K562 (cell line): ENCODE data around the gene CRTAP. TPM values are rescaled to one million over a fixed set of nuclear protein-coding genes. Genes with fewer than 3 reads are reported as not detected.

Experiments
- ATAC-seq: fragments of 200-7000 bp; cut with Tn5 transposase; 3 replicates; pipeline ENCODE4 v1.9.1; 2020; ENCODE audit warnings: moderate library complexity
- Bru-seq: library from RNA; stranded (reverse); fragments of 400-500 nt; gene quantifications from one replicate; lab custom pipeline; 2021; lab: Mats Ljungman, UMichigan
- BruChase-seq, 2 experiments: library from RNA; stranded (reverse); fragments of 400-500 nt; gene quantifications; one replicate each; lab custom pipeline; 2021; lab: Mats Ljungman, UMichigan
- BruUV-seq: library from RNA; stranded (reverse); fragments of 400-500 nt; replicated peaks from 2 replicates; lab custom pipeline; 2021; lab: Mats Ljungman, UMichigan
- CTCF ChIA-PET: fragments of 300-600 bp; formaldehyde crosslinking; extraction: SDS; loops from one replicate; lab custom pipeline; 2021; ENCODE audit warnings: low intra/inter-chr PET ratio; lab: Yijun Ruan, JAX
- POLR2A ChIA-PET: fragments of 300-600, 350-650 bp; sonication (Branson Sonifier 250); formaldehyde crosslinking; extraction: SDS; loops from one replicate; lab custom pipeline; 2021; ENCODE audit warnings: antibody characterized with exemption, inconsistent platforms; lab: Yijun Ruan, JAX
- DNase-seq, 4 experiments: peaks; one replicate each; pipeline versions ENCODE4 v3.0.0 to v3.0.0-alpha.2; 2011 to 2018; ENCODE audit warnings: low spot score in 3 of 4, mixed read lengths in 3 of 4; ENCODE audit errors: extremely low read depth in 1 of 4
- FAIRE-seq: peaks from 2 replicates; lab custom pipeline; 2011; peaks lifted over from hg19 to GRCh38; lab: Jason Lieb, UNC
- H2AFZ ChIP-seq: 2 replicates; pipeline ENCODE4 v1.6.0; 2011; ENCODE audit warnings: low read depth, low read length, control low read depth, inconsistent platforms
- H3K27ac ChIP-seq: fragments of 200-600 bp; 3 replicates; pipeline ENCODE4 v1.8.0; 2011; ENCODE audit warnings: low read depth, mild to moderate bottlenecking, control low read depth, inconsistent platforms, low read length, moderate library complexity, mixed read lengths; ENCODE audit errors: extremely low read depth
- H3K27me3 ChIP-seq, 2 experiments: fragments of 300-600 bp in 1 of 2; 2 replicates in 1 of 2; 3 replicates in 1 of 2; pipeline versions ENCODE4 v1.6.0 to v1.8.0; 2011; ENCODE audit warnings: inconsistent platforms in 2 of 2, low read length in 2 of 2, mild to moderate bottlenecking in 1 of 2, mixed read lengths in 1 of 2, moderate library complexity in 1 of 2; ENCODE audit not compliant: control insufficient read depth in 2 of 2, insufficient read depth in 2 of 2
- H3K36me3 ChIP-seq: fragments of 300-600 bp; 3 replicates; pipeline ENCODE4 v1.8.0; 2011; ENCODE audit warnings: mild to moderate bottlenecking, low read length, inconsistent platforms; ENCODE audit not compliant: control insufficient read depth, insufficient read depth
- H3K4me1 ChIP-seq, 2 experiments: fragments of 200-600 bp in 1 of 2; replicated peaks in 1 of 2; 2 replicates in 1 of 2; 3 replicates in 1 of 2; pipeline versions ENCODE4 v1.5.1 to v1.8.0; 2011; ENCODE audit warnings: inconsistent platforms in 2 of 2, low read length in 2 of 2, mild to moderate bottlenecking in 1 of 2, mixed read lengths in 1 of 2, moderate library complexity in 1 of 2; ENCODE audit not compliant: control insufficient read depth in 2 of 2, insufficient read depth in 2 of 2
- H3K4me2 ChIP-seq: 2 replicates; pipeline ENCODE4 v1.6.1; 2011; ENCODE audit warnings: low read length, control low read depth, inconsistent platforms, mixed read lengths; ENCODE audit not compliant: insufficient read depth
- H3K4me3 ChIP-seq: fragments of 200-600 bp; sonication (generic), shearing (Covaris generic); 2 replicates; pipeline ENCODE4 v1.5.1; 2016; ENCODE audit warnings: control low read depth, inconsistent platforms
- H3K79me2 ChIP-seq: fragments of 200-600 bp; 3 replicates; pipeline ENCODE4 v1.8.0; 2011; ENCODE audit warnings: low read length, inconsistent platforms; ENCODE audit not compliant: control insufficient read depth, insufficient read depth
- H3K9ac ChIP-seq, 2 experiments: 2 replicates each; pipeline versions ENCODE4 v1.6.0 to v1.6.1; 2011; ENCODE audit warnings: low read depth in 2 of 2, low read length in 2 of 2, control low read depth in 1 of 2, inconsistent platforms in 1 of 2, mild to moderate bottlenecking in 1 of 2, mixed read lengths in 1 of 2; ENCODE audit not compliant: insufficient read depth in 1 of 2
- H3K9me1 ChIP-seq: one replicate; pipeline ENCODE4 v1.6.0; 2011; ENCODE audit warnings: inconsistent platforms, mild to moderate bottlenecking, low read length, moderate library complexity; ENCODE audit not compliant: control insufficient read depth, insufficient read depth
- H3K9me3 ChIP-seq: replicated peaks from 2 replicates; pipeline ENCODE4 v1.5.1; 2011; ENCODE audit warnings: low read depth, low read length, inconsistent platforms; ENCODE audit not compliant: control insufficient read depth, insufficient read depth
- H4K20me1 ChIP-seq: replicated peaks from 2 replicates; pipeline ENCODE4 v1.6.1; 2011; ENCODE audit warnings: low read length, inconsistent platforms, mixed read lengths; ENCODE audit not compliant: control insufficient read depth, insufficient read depth
- BHLHE40 ChIP-seq: IDR thresholded peaks from 2 replicates; pipeline ENCODE4 v1.6.1; 2011; ENCODE audit warnings: low read length, improper control_type of control experiment
- CREB3L1 ChIP-seq: fragments of 450-650 bp; IDR thresholded peaks from 2 replicates; pipeline ENCODE4 v1.6.1; 2014; ENCODE audit warnings: low read depth, mild to moderate bottlenecking, moderate library complexity, borderline replicate concordance
- FUS ChIP-seq: fragments of 200-400 bp; formaldehyde crosslinking; optimal IDR thresholded peaks from 2 replicates; pipeline ENCODE3; 2017; ENCODE audit warnings: low read depth, low read length
- MED1 ChIP-seq: sonication (generic); formaldehyde crosslinking; IDR thresholded peaks from 2 replicates; pipeline ENCODE4 v1.8.1; 2023; ENCODE audit warnings: missing genetic modification reagents, borderline replicate concordance
- POLR2G ChIP-seq: fragments of 200-400 bp; formaldehyde crosslinking; IDR thresholded peaks from 2 replicates; pipeline ENCODE4 v1.6.1; 2017; ENCODE audit warnings: low read depth, mild to moderate bottlenecking, antibody characterized with exemption, low read length, moderate library complexity
- RAD51 ChIP-seq: fragments of 450-650 bp; IDR thresholded peaks from 2 replicates; pipeline ENCODE4 v1.7.1; 2016; ENCODE audit warnings: low read depth, mild to moderate bottlenecking, borderline replicate concordance
- RBBP5 ChIP-seq: fragments of 200-600 bp; sonication (generic); IDR thresholded peaks from 2 replicates; pipeline ENCODE4 v1.6.1; 2012; ENCODE audit warnings: borderline replicate concordance, mild to moderate bottlenecking, low read length, control low read depth, inconsistent platforms; ENCODE audit not compliant: insufficient read depth, poor library complexity, severe bottlenecking
- SMAD4 ChIP-seq: fragments of 250-450 bp; sonication (Bioruptor Pico); conservative IDR thresholded peaks from 2 replicates; pipeline ENCODE4 v1.8.0; 2021; ENCODE audit warnings: inconsistent platforms, mild to moderate bottlenecking, moderate library complexity
- ZNF639 ChIP-seq, 2 experiments: fragments of 200-800 bp in 1 of 2; sonication (Bioruptor generic) in 1 of 2; sonication (generic) in 1 of 2; formaldehyde crosslinking in 1 of 2; IDR thresholded peaks in 1 of 2; conservative IDR thresholded peaks in 1 of 2; 2 replicates each; pipeline versions ENCODE4 v1.5.0 to v1.6.1; 2016 to 2020; ENCODE audit warnings: missing compliant biosample characterization in 1 of 2, missing genetic modification characterization in 1 of 2, missing genetic modification reagents in 1 of 2
- ZNF780A ChIP-seq: fragments of 250-450 bp; sonication (Bioruptor Pico); IDR thresholded peaks from 2 replicates; pipeline ENCODE4 v1.5.0; 2021; ENCODE audit warnings: mild to moderate bottlenecking
- WGBS: fragments of 100-300 bp; shearing (Covaris generic); methylation state at CpG from one replicate; pipeline ENCODE4 v1.1.6; 2016; ENCODE audit warnings: low coverage, mixed read lengths; ENCODE audit not compliant: insufficient coverage; ENCODE audit errors: missing lambda C conversion rate; 5-methylcytosine and 5-hydroxymethylcytosine counted together
- in situ Hi-C: fragments of 300-500 bp; cut with MboI; formaldehyde crosslinking; loops from 4 replicates; pipeline ENCODE4 v1.15.0; 2018; ENCODE audit warnings: inconsistent platforms, mixed read lengths
- intact Hi-C: fragments of 100-400 bp; cut with micrococcal nuclease; formaldehyde crosslinking; loops from 2 replicates; pipeline ENCODE4 v1.14.2; 2022
- long read RNA-seq, 3 experiments: library from polyadenylated mRNA in 2 of 3; library from RNA in 1 of 3; unstranded in 2 of 3; stranded (forward) in 1 of 3; transcript quantifications; one replicate each; pipeline ENCODE4 v2.0.0, GENCODE V29; 2019 to 2022
- polyA minus RNA-seq, 3 experiments: library from RNA; depleted of rRNA, polyadenylated mRNA; stranded (reverse); fragments of >200 nt; gene quantifications; 2 replicates each; pipeline ENCODE4 v1.2.3, GENCODE V29; 2011
- polyA plus RNA-seq, 8 experiments: library from polyadenylated mRNA; depleted of rRNA in 4 of 8; stranded (reverse) in 5 of 8; unstranded in 3 of 8; fragments of >200 nt; fragmentation: Nextera tagmentation in 2 of 8; fragmentation: Illumina TruSeq in 1 of 8; extraction: Ambion mirVana in 2 of 8; extraction: Trizol in 1 of 8; gene quantifications; 2 replicates each; pipeline versions ENCODE4 v1.2.1 to v1.2.3, GENCODE V29; 2011 to 2014; ENCODE audit warnings: inconsistent platforms in 1 of 8, missing spikeins in 1 of 8
- total RNA-seq, 7 experiments: library from RNA; depleted of rRNA in 6 of 7; stranded (reverse); fragments of >200 nt in 6 of 7; fragmentation: Illumina TruSeq in 2 of 7; extraction: Trizol in 2 of 7; gene quantifications; 2 replicates each; pipeline versions ENCODE4 v1.2.1 to v1.2.3, GENCODE V29; 2011 to 2021; ENCODE audit warnings: low replicate concordance in 1 of 7

CRTAP gene
- total RNA-seq (2011; cell fraction: chromatin; rRNA removed; ENCODE audit: low replicate concordance) = 33.2 and 42.2 TPM in 2 replicates
- 24.0 and 29.7 TPM in 2 replicates for total RNA-seq (2011; cell fraction: nucleolus; rRNA removed)
- total RNA-seq (2011; cell fraction: nucleoplasm; rRNA removed) = 70.5 and 79.8 TPM in 2 replicates
- total RNA-seq (2014; rRNA removed) = 32.2 and 44.3 TPM in 2 replicates
- 45.9 and 48.2 TPM in 2 replicates for total RNA-seq (2014; rRNA removed; fragmentation: Illumina TruSeq; extraction: Trizol)
- total RNA-seq (2015; rRNA removed; fragmentation: Illumina TruSeq; extraction: Trizol) = 53.0 and 53.7 TPM in 2 replicates
- total RNA-seq (2021) = 78.4 and 79.0 TPM in 2 replicates
- 102 and 121 TPM in 2 replicates for polyA plus RNA-seq (2011; rRNA removed)
- 92.4 and 105 TPM in 2 replicates for polyA plus RNA-seq (2011; cell fraction: cytosol; rRNA removed)
- polyA plus RNA-seq (2011; cell fraction: nucleus; rRNA removed) = 18.5 and 26.1 TPM in 2 replicates
- polyA plus RNA-seq (2012) = 77.1 and 115 TPM in 2 replicates
- 84.8 and 96.3 TPM in 2 replicates for polyA plus RNA-seq (2014; fragmentation: Illumina TruSeq; extraction: Trizol)
- 10 to 100 TPM in 1 of 2 experiments, 1 to 10 TPM in 1; 10.0 to 10.1 TPM for polyA plus RNA-seq (2014; fragmentation: Nextera tagmentation; extraction: Ambion mirVana)
- 56.0 and 57.9 TPM in 2 replicates for polyA plus RNA-seq (2014; rRNA removed)
- 72.7 and 87.4 TPM in 2 replicates for polyA minus RNA-seq (2011; rRNA and poly(A)+ RNA removed)
- polyA minus RNA-seq (2011; cell fraction: cytosol; rRNA and poly(A)+ RNA removed) = 47.1 and 51.0 TPM in 2 replicates
- 6.2 and 6.4 TPM in 2 replicates for polyA minus RNA-seq (2011; cell fraction: nucleus; rRNA and poly(A)+ RNA removed)
- percentile 67 among the genes with signal in this experiment for Bru-seq, nascent RNA
- percentile 67 among the genes with signal in this experiment for BruChase-seq, experiment 1, labeled RNA remaining after a 2-hour chase
- percentile 65 among the genes with signal in this experiment for BruChase-seq, experiment 2, labeled RNA remaining after a 6-hour chase
- long read RNA-seq, experiment 1, full-length matches to known transcripts = 85 of 173 reads
- long read RNA-seq, experiment 1, partial matches to known transcripts = 76 of 173 reads
- long read RNA-seq, experiment 1, other reads (novel, unspliced or antisense) = 12 of 173 reads
- long read RNA-seq, experiment 2, full-length matches to known transcripts = 47 of 135 reads
- long read RNA-seq, experiment 2, partial matches to known transcripts = 25 of 135 reads
- long read RNA-seq, experiment 2, other reads (novel, unspliced or antisense) = 63 of 135 reads
- long read RNA-seq, experiment 3, full-length matches to known transcripts = 28 of 33 reads
- long read RNA-seq, experiment 3, partial matches to known transcripts = 0 of 33 reads
- long read RNA-seq, experiment 3, other reads (novel, unspliced or antisense) = 5 of 33 reads

GRCh38 chr3:33113772-33114621 is at the start of gene CRTAP:
Gene CRTAP (plus strand): TSS chr3:33114014. CDS start chr3:33114078, 64 bp downstream.
- in situ Hi-C loops = no loop called here
- peaks cover 4% of the 10 kb centered on the region; the same call in 1 of the 3 replicates for H3K36me3 ChIP-seq
- peak within 1 kb of the TSS; percentile 92 to 100 for H3K9ac ChIP-seq
- no peaks in the 10 kb centered on the region for H4K20me1 ChIP-seq
- peak within 1 kb of the TSS; percentile 93 for H3K27ac ChIP-seq
- ATAC-seq (peak; percentile 94), DNase-seq (peak; percentile 94 to 98 (median 97)), FAIRE-seq (peak; percentile 54)
- H3K27me3 ChIP-seq = no peaks in the 10 kb centered on the region
- H3K4me3 ChIP-seq = peak within 1 kb of the TSS; percentile 84
- no TSS peak for BruUV-seq
- H3K9me1 ChIP-seq = no peaks in the 10 kb centered on the region
- H3K4me2 ChIP-seq = peak within 1 kb of the TSS; percentile 98
- H3K4me1 ChIP-seq = peaks cover 4 to 15% of the 10 kb centered on the region in 2 experiments; a peak in 3 of 5 replicates
- peak within 1 kb of the TSS; percentile 93 for H2AFZ ChIP-seq
- POLR2A ChIA-PET = interaction anchor here (0.6 to 2.2 kb wide), 7 partner anchors 8 to 163 kb away, joined by 3 to 11 read pairs (median 5); partner anchors contain the start of genes CCR4, GLB1 and TMPPE
- peaks cover 18% of the 10 kb centered on the region for H3K79me2 ChIP-seq
- CTCF ChIA-PET = no interaction called here
- under 1% methylated on average over 75 of the region's 98 CpGs for WGBS
- 0 out of 2 replicates have a peak, but pooled peaks cover 2% of the 10 kb centered on the region for H3K9me3 ChIP-seq
- intact Hi-C loops = loop anchor here (1.0 to 10.0 kb wide), 2 partner anchors 17 to 681 kb away; partner anchors contain the start of genes GLB1, PDCD6IP and TMPPE
- peak; percentile 69; the same call in 1 of the 2 replicates for TF ChIP-seq CREB3L1
- peak; percentile 92 for TF ChIP-seq RBBP5
- peak; percentile 86 for TF ChIP-seq SMAD4
- peak; percentile 91 for TF ChIP-seq FUS
- no peak for TF ChIP-seq RAD51
- TF ChIP-seq POLR2G = peak; percentile 94
- TF ChIP-seq ZNF639 (CRISPR knock-in tag; conservative IDR thresholded peaks at IDR 0.05 in 1 of 2, IDR thresholded peaks at IDR 0.05 in 1 of 2) = peak in 1 of 2 experiments; percentile 55; a peak in 2 of 4 replicates
- peak; percentile 78; the same call in 1 of the 2 replicates for TF ChIP-seq MED1 (CRISPR knock-in tag)
- TF ChIP-seq BHLHE40 = no peak; the same call in none of the 2 replicates
- no peak for TF ChIP-seq ZNF780A (CRISPR knock-in tag)
